Right lobe of liver (tissue), 4 donors: ENCODE data around the gene ITM2A.

Experiments used
- CTCF ChIP-seq, 4 donors: fragments of 200-600 bp in 3 of 4; fragments of 450-650 bp in 1 of 4; IDR thresholded peaks; one replicate each; pipeline versions ENCODE4 v1.5.1 to v1.8.0; 2016 to 2022; ENCODE audit warnings: antibody characterized with exemption in 4 of 4, mild to moderate bottlenecking in 2 of 4
- POLR2A ChIP-seq: fragments of 450-650 bp; IDR thresholded peaks from one replicate; pipeline ENCODE4 v1.6.1; 2017; ENCODE audit warnings: antibody characterized with exemption, mild to moderate bottlenecking
- donor health status: DM: no; HTN: no; CAD: no.
- donor health status: DM: no; HTN: no; CAD: no.
- donor health status: DM: no; HTN: yes; CAD: no.

- TF ChIP-seq CTCF (IDR thresholded peaks at IDR 0.05): no peak
- no peak for TF ChIP-seq POLR2A
Observed at GRCh38 chrX:79366556-79366872, 620 bp downstream of the ITM2A start.
